Ishikawa (cell line): ENCODE data around the gene TNFSF18.

ENCODE experiments used
- CEBPB ChIP-seq: IDR thresholded peaks from 2 replicates; pipeline ENCODE4 v1.6.1; 2012
- CREB1 ChIP-seq: IDR thresholded peaks from 2 replicates; pipeline ENCODE4 v1.6.1; 2012; ENCODE audit warnings: low read depth
- EGR1 ChIP-seq: IDR thresholded peaks from 2 replicates; pipeline ENCODE4 v1.6.1; 2012
- EP300 ChIP-seq: IDR thresholded peaks from 2 replicates; pipeline ENCODE4 v1.6.1; 2012; ENCODE audit warnings: borderline replicate concordance
- MAX ChIP-seq: IDR thresholded peaks from 2 replicates; pipeline ENCODE4 v1.6.1; 2012
- NFIC ChIP-seq: IDR thresholded peaks from 2 replicates; pipeline ENCODE4 v1.6.1; 2012
- RAD21 ChIP-seq: IDR thresholded peaks from 2 replicates; pipeline ENCODE4 v1.6.1; 2012; ENCODE audit warnings: low read depth
- TAF1 ChIP-seq: IDR thresholded peaks from 2 replicates; pipeline ENCODE4 v1.6.1; 2012; ENCODE audit warnings: low read depth, mild to moderate bottlenecking
- TCF12 ChIP-seq: IDR thresholded peaks from 2 replicates; pipeline ENCODE4 v1.6.1; 2012; ENCODE audit warnings: low read depth
- TEAD4 ChIP-seq: IDR thresholded peaks from 2 replicates; pipeline ENCODE4 v1.6.1; 2012
- YY1 ChIP-seq: IDR thresholded peaks from 2 replicates; pipeline ENCODE4 v1.6.1; 2012; ENCODE audit warnings: low read depth
- TF ChIP-seq, protein P1 (sequence below): IDR thresholded peaks from 2 replicates; pipeline ENCODE4 v1.6.1; 2012; ENCODE audit warnings: low read depth, mild to moderate bottlenecking
- TF ChIP-seq, protein P2 (sequence below): IDR thresholded peaks from 2 replicates; pipeline ENCODE4 v1.6.1; 2012

DNA sequence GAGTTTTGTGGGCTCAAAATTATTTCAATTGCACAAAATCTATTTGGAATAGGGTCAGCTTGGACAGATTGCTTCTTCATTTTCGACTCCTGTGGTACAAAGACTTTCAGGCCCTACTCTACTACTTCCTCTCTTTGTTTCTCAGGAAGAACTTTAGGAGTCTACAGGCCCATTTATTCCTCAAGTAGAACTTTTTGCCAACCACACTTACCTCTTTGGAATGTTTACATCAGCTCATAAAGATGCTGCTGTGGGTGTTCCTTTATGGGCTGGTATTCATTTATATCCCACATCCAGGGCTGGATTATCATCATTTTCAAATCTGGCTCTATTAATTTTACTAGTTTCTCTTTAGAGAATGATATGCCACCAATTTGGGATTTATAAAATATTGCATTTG is 46.3 kb upstream of the TNFSF18 start:
- no peak for TF ChIP-seq TEAD4
- TF ChIP-seq EGR1: no peak
- no peak for TF ChIP-seq CREB1
- no peak for TF ChIP-seq YY1
- no peak for TF ChIP-seq CEBPB
- TF ChIP-seq, protein P1, sequence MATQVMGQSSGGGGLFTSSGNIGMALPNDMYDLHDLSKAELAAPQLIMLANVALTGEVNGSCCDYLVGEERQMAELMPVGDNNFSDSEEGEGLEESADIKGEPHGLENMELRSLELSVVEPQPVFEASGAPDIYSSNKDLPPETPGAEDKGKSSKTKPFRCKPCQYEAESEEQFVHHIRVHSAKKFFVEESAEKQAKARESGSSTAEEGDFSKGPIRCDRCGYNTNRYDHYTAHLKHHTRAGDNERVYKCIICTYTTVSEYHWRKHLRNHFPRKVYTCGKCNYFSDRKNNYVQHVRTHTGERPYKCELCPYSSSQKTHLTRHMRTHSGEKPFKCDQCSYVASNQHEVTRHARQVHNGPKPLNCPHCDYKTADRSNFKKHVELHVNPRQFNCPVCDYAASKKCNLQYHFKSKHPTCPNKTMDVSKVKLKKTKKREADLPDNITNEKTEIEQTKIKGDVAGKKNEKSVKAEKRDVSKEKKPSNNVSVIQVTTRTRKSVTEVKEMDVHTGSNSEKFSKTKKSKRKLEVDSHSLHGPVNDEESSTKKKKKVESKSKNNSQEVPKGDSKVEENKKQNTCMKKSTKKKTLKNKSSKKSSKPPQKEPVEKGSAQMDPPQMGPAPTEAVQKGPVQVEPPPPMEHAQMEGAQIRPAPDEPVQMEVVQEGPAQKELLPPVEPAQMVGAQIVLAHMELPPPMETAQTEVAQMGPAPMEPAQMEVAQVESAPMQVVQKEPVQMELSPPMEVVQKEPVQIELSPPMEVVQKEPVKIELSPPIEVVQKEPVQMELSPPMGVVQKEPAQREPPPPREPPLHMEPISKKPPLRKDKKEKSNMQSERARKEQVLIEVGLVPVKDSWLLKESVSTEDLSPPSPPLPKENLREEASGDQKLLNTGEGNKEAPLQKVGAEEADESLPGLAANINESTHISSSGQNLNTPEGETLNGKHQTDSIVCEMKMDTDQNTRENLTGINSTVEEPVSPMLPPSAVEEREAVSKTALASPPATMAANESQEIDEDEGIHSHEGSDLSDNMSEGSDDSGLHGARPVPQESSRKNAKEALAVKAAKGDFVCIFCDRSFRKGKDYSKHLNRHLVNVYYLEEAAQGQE: no peak
- TF ChIP-seq EP300: no peak
- TF ChIP-seq MAX: no peak
- TF ChIP-seq TAF1: no peak
- TF ChIP-seq, protein P2, sequence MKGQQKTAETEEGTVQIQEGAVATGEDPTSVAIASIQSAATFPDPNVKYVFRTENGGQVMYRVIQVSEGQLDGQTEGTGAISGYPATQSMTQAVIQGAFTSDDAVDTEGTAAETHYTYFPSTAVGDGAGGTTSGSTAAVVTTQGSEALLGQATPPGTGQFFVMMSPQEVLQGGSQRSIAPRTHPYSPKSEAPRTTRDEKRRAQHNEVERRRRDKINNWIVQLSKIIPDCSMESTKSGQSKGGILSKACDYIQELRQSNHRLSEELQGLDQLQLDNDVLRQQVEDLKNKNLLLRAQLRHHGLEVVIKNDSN: no peak
- TF ChIP-seq TCF12: no peak
- no peak for TF ChIP-seq RAD21
- TF ChIP-seq NFIC: no peak
